Pulmonary artery endothelial cell (primary cell): Measurements from ENCODE around the gene ARIH1. TPM values are rescaled to one million over a fixed set of nuclear protein-coding genes. Genes with fewer than 3 reads are reported as not detected.
"Not testable (repeated sequence)": the region's sequence is repeated elsewhere in the genome, so short reads cannot be mapped to it uniquely, and the experiment has no call there.

ENCODE experiments used
- DNase-seq: peaks from one replicate; pipeline ENCODE4 v3.0.0-alpha.2; 2011; ENCODE audit warnings: low read depth, low spot score
- total RNA-seq: library from RNA; depleted of rRNA; stranded (reverse); fragments of >200 nt; gene quantifications from 2 replicates; pipeline ENCODE4 v1.2.3, GENCODE V29; 2014

Gene ARIH1
- total RNA-seq, 1 donor from 2014 or later, result 46.2 TPM

DNA sequence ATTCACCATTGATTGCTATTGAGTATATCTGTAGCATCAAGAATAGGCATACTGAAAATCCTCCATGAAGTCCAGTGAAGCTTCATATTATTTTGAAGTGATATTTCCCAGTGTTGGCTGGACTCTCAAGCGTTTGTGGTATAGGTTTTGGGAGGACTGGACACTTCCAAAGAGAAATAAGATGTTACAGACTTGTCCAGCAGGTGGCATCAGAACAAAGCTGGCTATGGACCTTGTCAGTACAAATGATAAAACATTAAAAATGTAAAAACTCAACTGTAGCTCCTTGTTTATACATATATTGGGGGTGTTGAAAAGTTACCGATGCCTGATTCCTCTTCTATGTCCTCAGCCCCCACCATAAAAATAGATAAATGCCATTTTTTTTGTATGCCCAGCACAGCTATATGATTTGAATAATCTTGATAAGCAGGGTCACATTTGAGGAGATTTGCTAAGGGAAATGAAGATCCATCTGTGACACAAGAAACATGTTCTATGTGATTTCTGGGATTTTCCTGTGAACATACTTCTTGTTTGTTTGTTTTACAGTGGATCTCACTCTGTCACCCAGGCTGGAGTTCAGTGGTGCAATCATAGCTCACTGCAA, 125.8 kb downstream of the ARIH1 start:
- DNase-seq, result no peak

- no peak for DNase-seq
These were observed 130.7 kb downstream of the ARIH1 start for GRCh38 chr15:72604794-72605193.

GRCh38 chr15:72608084-72608483, 134.0 kb downstream of the ARIH1 start:
- not testable (repeated sequence) for DNase-seq

DNA sequence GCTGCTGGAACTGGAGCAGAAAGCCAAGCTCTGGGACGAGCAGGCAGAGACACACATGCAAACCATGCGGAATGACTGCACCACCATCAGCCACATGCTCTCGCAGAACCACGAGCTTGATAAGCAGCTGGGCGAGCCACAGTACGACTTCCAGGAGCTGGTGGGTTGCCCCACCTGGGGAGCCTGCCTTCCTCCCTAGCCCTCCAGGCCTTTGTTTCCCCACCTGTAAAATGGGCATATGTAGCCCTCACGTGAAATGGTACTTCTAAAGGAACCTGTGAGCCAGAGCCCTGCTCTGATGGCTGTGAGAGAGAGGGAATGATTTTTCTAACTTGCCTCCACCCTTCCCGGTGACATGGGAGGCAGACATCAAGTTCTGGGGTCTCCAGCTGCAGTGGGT, 135.7 kb downstream of the ARIH1 start:
- no peak for DNase-seq

DNA sequence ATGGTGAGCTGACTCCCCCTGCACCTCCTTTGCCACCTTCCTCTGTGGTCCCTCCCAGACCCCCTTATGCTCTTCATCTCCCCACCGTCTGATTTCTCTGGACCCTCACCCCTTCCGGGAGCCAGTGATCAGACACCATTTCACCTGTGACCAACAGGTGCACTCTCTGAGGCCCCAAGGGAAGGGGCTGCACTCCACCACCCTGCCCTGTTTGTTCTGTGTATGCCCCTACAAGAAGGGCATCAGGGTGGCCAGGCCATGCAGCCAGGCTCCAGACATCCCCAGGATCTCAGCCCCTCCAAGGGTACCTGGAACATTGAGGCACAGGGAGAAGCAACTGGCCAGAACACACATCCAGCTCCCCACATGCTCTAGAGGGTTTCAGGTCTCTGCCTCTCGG, 138.2 kb downstream of the ARIH1 start:
- not testable (repeated sequence) for DNase-seq

- DNase-seq, result no peak
These were observed 140.8 kb downstream of the ARIH1 start for GRCh38 chr15:72614810-72615532.

- DNase-seq, result not testable (repeated sequence)
These were observed 141.6 kb downstream of the ARIH1 start for GRCh38 chr15:72615533-72616233.

- DNase-seq, result no peak
These were observed 142.5 kb downstream of the ARIH1 start for GRCh38 chr15:72616491-72617210.

DNA sequence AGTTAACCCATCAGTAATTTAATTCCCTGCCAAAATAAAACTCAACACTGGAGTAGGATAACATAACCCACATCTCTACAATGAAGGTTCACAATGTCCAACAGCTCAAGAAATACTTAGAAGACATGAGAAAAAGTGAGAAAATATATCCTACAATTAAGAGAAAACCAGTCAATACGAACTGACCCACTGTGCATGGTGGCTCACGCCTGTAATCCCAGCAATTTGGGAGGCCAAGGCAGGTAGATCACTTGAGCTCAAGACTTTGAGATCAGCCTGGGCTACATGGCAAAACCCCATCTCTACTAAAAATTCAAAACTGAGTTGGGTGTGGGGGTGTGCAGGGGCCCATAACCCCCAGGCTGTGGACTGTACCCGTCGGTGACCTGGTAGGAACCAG, 149.7 kb downstream of the ARIH1 start:
- not testable (repeated sequence) for DNase-seq

GRCh38 chr15:72626153-72626552, 152.0 kb downstream of the ARIH1 start:
- not testable (repeated sequence) for DNase-seq

DNA sequence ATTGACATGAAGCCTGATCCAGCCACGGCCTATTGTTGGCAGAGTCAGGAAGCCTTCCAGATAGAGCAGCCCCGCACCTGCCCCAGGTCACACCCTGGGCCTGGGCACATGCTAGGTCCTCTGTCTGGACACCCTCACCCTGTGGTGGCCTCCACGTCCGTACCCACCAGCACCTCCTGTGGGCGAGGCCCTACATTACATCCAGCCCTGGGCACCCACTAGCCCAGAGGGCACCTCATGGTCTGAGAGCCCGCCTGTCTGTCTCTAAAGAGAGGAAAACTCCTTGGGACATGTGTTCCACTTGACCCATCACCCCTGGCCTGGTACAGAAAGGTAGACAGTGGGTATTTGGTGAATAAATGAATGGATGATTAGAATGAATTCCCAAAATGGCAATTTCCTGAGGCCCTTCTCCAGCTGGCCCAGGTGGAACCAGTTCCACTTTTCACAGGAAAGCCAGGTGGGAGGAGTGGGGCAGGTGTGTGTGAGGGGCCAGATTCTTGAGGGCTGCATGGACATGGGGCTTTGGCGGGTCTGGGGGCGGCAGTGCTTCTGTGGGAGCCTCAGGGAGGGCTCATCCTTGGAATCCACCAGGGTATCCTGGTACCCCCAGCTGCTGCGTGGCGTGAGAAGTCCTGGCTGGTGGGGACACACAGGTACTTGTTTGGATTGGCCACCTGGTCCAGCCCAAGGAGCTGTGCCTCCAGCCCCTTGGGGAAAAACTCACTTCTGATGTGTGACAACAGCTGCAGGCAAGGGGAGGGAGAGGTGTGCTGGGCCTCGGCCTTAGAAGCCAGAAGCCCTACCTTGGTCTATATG, 154.3 kb downstream of the ARIH1 start:
- not testable (repeated sequence) for DNase-seq

- not testable (repeated sequence) for DNase-seq
These were observed 155.0 kb downstream of the ARIH1 start for GRCh38 chr15:72629068-72629570.

- not testable (repeated sequence) for DNase-seq
These were observed 162.6 kb downstream of the ARIH1 start for GRCh38 chr15:72636519-72637282.

GRCh38 chr15:72639759-72640483, 165.8 kb downstream of the ARIH1 start:
- not testable (repeated sequence) for DNase-seq

- DNase-seq, result not testable (repeated sequence)
These were observed 168.1 kb downstream of the ARIH1 start for GRCh38 chr15:72642271-72642670.

GRCh38 chr15:72648631-72649253, 174.6 kb downstream of the ARIH1 start:
- not testable (repeated sequence) for DNase-seq
